PC-3 (cell line): Measurements from ENCODE around the gene HOMER3. TPM values are rescaled to one million over a fixed set of nuclear protein-coding genes. Genes with fewer than 3 reads are reported as not detected.
"Not testable (repeated sequence)": the region's sequence is repeated elsewhere in the genome, so short reads cannot be mapped to it uniquely, and the experiment has no call there.

Source experiments
- ATAC-seq: fragments of 200-7000 bp; cut with Tn5 transposase; 2 replicates; pipeline ENCODE4 v1.9.1; 2020; ENCODE audit warnings: mild to moderate bottlenecking, moderate library complexity
- BruUV-seq: library from RNA; stranded (reverse); fragments of 400-500 nt; replicated peaks from 2 replicates; lab custom pipeline; 2021; lab: Mats Ljungman, UMichigan
- CTCF ChIA-PET: fragments of 300-600 bp; sonication (Branson Sonifier 250); formaldehyde crosslinking; loops from one replicate; lab custom pipeline; 2022; ENCODE audit warnings: antibody characterized with exemption; lab: Charles Lee
- POLR2A ChIA-PET: fragments of 300-600 bp; sonication (Branson Sonifier 250); formaldehyde crosslinking; loops from one replicate; lab custom pipeline; 2022; ENCODE audit warnings: antibody characterized with exemption; ENCODE audit not compliant: unreplicated experiment; lab: Charles Lee
- DNase-seq: peaks from one replicate; pipeline ENCODE4 v3.0.0-alpha.2; 2015
- H2AFZ ChIP-seq: fragments of 300-600 bp; sonication (generic); 2 replicates; pipeline ENCODE4 v1.6.0; 2016; ENCODE audit warnings: antibody characterized with exemption, low read length
- H3F3A ChIP-seq: fragments of 300-600 bp; sonication (generic); one replicate; pipeline ENCODE4 v1.6.0; 2017; ENCODE audit warnings: antibody characterized with exemption, low read length, control low read depth, mild to moderate bottlenecking; ENCODE audit not compliant: unreplicated experiment
- H3K27ac ChIP-seq: fragments of 300-600 bp; sonication (generic); 2 replicates; pipeline ENCODE4 v1.5.1; 2016; ENCODE audit warnings: mild to moderate bottlenecking, low read length
- H3K27me3 ChIP-seq: fragments of 300-600 bp; sonication (generic); 2 replicates; pipeline ENCODE4 v1.6.1; 2016; ENCODE audit warnings: low read length, mixed read lengths
- H3K36me3 ChIP-seq: fragments of 300-600 bp; sonication (generic); 2 replicates; pipeline ENCODE4 v1.6.1; 2016; ENCODE audit warnings: low read depth, mixed run types, low read length, mixed read lengths
- H3K4me1 ChIP-seq: fragments of 300-600 bp; sonication (generic); 2 replicates; pipeline ENCODE4 v1.5.1; 2016; ENCODE audit warnings: low read length; ENCODE audit not compliant: insufficient read depth
- H3K4me2 ChIP-seq: fragments of 300-600 bp; sonication (generic); 2 replicates; pipeline ENCODE4 v1.6.0; 2016; ENCODE audit warnings: low read length
- H3K4me3 ChIP-seq: fragments of 300-600 bp; sonication (generic); 2 replicates; pipeline ENCODE4 v1.5.1; 2016; ENCODE audit warnings: mild to moderate bottlenecking, low read length, mixed read lengths
- H3K79me2 ChIP-seq: fragments of 300-600 bp; sonication (generic); 2 replicates; pipeline ENCODE4 v1.6.1; 2017; ENCODE audit warnings: low read length, mixed read lengths
- H3K9ac ChIP-seq: fragments of 300-600 bp; sonication (generic); 2 replicates; pipeline ENCODE4 v1.6.0; 2016; ENCODE audit warnings: mild to moderate bottlenecking, low read length
- H3K9me2 ChIP-seq: fragments of 300-600 bp; sonication (generic); replicated peaks from 2 replicates; pipeline ENCODE4 v1.6.1; 2016; ENCODE audit warnings: mixed run types, low read length, mixed read lengths
- H3K9me3 ChIP-seq: fragments of 300-600 bp; sonication (generic); 2 replicates; pipeline ENCODE4 v1.6.1; 2016; ENCODE audit warnings: low read length, mixed read lengths
- H4K20me1 ChIP-seq: fragments of 300-600 bp; sonication (generic); 2 replicates; pipeline ENCODE4 v1.6.1; 2016; ENCODE audit warnings: low read length, mixed read lengths
- CTCF ChIP-seq: fragments of 300-600 bp; sonication (generic); conservative IDR thresholded peaks from 2 replicates; pipeline ENCODE4 v1.5.1; 2017; ENCODE audit warnings: antibody characterized with exemption, low read depth, mild to moderate bottlenecking, low read length
- EZH2 ChIP-seq: fragments of 300-600 bp; sonication (generic); IDR thresholded peaks from one replicate; pipeline ENCODE4 v1.6.1; 2017; ENCODE audit warnings: antibody characterized with exemption, mild to moderate bottlenecking, low read length; ENCODE audit not compliant: unreplicated experiment
- EZH2phosphoT487 ChIP-seq: fragments of 300-600 bp; sonication (generic); IDR thresholded peaks from 2 replicates; pipeline ENCODE4 v1.6.1; 2018; ENCODE audit warnings: mild to moderate bottlenecking, antibody characterized with exemption, low read length, borderline replicate concordance
- intact Hi-C: fragments of 100-400 bp; cut with micrococcal nuclease; formaldehyde crosslinking; loops from 2 replicates; pipeline ENCODE4 v1.9.0; 2023
- total RNA-seq: library from RNA; depleted of rRNA; stranded (reverse); fragments of >200 nt; gene quantifications from 2 replicates; pipeline ENCODE4 v1.2.3, GENCODE V29; 2014

Gene HOMER3
- total RNA-seq, 1 experiment from 2014 or later = 118 TPM

GRCh38 chr19:18954094-18954493 lies 13.1 kb upstream of the HOMER3 start:
- Histone ChIP-seq H3K79me2 (no peaks in the 10 kb centered on the region), H3K36me3 (no peaks in the 10 kb centered on the region), H3F3A (no peaks in the 10 kb centered on the region), H3K9ac (no peak overlapping the region), H3K27me3 (no peaks in the 10 kb centered on the region), H3K9me2 (no peaks in the 10 kb centered on the region), H3K9me3 (no peaks in the 10 kb centered on the region), H3K4me1 (peaks cover 6% of the 10 kb centered on the region), H4K20me1 (no peaks in the 10 kb centered on the region), H3K4me3 (no peak overlapping the region), H3K4me2 (no peak overlapping the region), H3K27ac (no peak overlapping the region), H2AFZ (no peak overlapping the region)
- TF ChIP-seq EZH2phosphoT487 (no peak), EZH2 (no peak), CTCF (no peak)
- intact Hi-C loops = no loop called here
- DNase-seq = no peak
- ChIA-PET CTCF (no interaction called here), POLR2A (no interaction called here)
- BruUV-seq = no TSS peak
- ATAC-seq = no peak

- ATAC-seq, H3K9me2 ChIP-seq, intact Hi-C loops, H3K79me2 ChIP-seq, DNase-seq, POLR2A ChIA-PET, H3K27ac ChIP-seq, H3K4me2 ChIP-seq, H3K9me3 ChIP-seq, H3K9ac ChIP-seq, H3K36me3 ChIP-seq, BruUV-seq, H3F3A ChIP-seq, H3K4me1 ChIP-seq, H3K27me3 ChIP-seq, H2AFZ ChIP-seq, H4K20me1 ChIP-seq, CTCF ChIA-PET, H3K4me3 ChIP-seq: not testable (repeated sequence)
Observed at GRCh38 chr19:18952364-18953003, 11.5 kb upstream of the HOMER3 start.

DNA sequence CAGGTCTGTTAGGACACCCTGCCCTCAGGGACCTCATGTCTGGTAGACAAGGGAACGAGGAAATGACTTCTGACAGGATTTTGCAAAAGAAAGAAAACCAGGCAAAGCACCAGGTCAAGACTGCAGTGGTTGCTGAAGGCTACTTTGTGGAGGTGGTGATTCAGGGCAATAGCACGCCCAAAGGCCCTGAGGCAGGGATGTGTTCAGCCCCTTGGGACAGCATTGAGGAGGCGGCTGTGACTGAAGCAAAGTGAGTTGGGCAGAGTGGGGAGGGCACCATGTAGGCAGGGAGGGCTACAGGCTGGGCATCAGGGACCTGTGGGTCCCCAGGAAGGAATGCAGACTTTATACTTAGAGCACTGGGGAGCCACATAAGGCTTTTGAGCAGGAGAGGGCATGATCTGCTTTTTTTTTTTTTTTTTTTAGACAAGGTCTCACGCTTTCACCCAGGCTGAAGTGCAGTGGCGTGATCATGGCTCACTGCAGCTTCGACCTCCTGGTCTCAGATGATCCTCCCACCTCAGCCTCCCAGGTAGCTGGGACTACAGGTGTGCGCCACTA lies 10.8 kb upstream of the HOMER3 start:
- H3K4me2 ChIP-seq = peak overlapping the region; percentile 43
- H3K9me3 ChIP-seq = no peaks in the 10 kb centered on the region
- peak; percentile 82 for ATAC-seq
- intact Hi-C loops = no loop called here
- peak; percentile 88 for DNase-seq
- no peaks in the 10 kb centered on the region for H4K20me1 ChIP-seq
- peaks cover 6% of the 10 kb centered on the region for H3K4me1 ChIP-seq
- H3F3A ChIP-seq = no peaks in the 10 kb centered on the region
- no peaks in the 10 kb centered on the region for H3K79me2 ChIP-seq
- CTCF ChIA-PET = no interaction called here
- no peak overlapping the region for H3K9ac ChIP-seq
- H3K9me2 ChIP-seq = no peaks in the 10 kb centered on the region
- no peaks in the 10 kb centered on the region for H3K36me3 ChIP-seq
- TF ChIP-seq EZH2phosphoT487 (no peak), CTCF (no peak), EZH2 (no peak)
- no peak overlapping the region for H3K27ac ChIP-seq
- POLR2A ChIA-PET = no interaction called here
- H2AFZ ChIP-seq = no peak overlapping the region
- H3K27me3 ChIP-seq = no peaks in the 10 kb centered on the region
- no peak overlapping the region for H3K4me3 ChIP-seq
- no TSS peak for BruUV-seq
